Measurements from ENCODE around the gene ANKIB1.

Gene ANKIB1

GRCh38 chr7:92293896-92294590 is 48.3 kb downstream of the ANKIB1 start:
- no peak overlapping the region for H3K27ac ChIP-seq (ENCODE audit: low read depth in 2 of 2, low read length in 2 of 2)

GRCh38 chr7:92295391-92295790 is 49.6 kb downstream of the ANKIB1 start:
- Histone ChIP-seq H3K4me1 (ENCODE audit: control insufficient read depth in 2 of 2, insufficient read depth in 2 of 2, low read length in 2 of 2) (peaks cover 0 to 12% of the 10 kb centered on the region in 2 donors), H3K9ac (ENCODE audit: low read depth in 1 of 2, low read length in 2 of 2) (no peak overlapping the region), H3K36me3 (ENCODE audit: control insufficient read depth in 2 of 2, insufficient read depth in 2 of 2, low read length in 2 of 2) (no peaks in the 10 kb centered on the region), H3K27me3 (ENCODE audit: control insufficient read depth in 2 of 2, insufficient read depth in 2 of 2, low read length in 2 of 2) (no peaks in the 10 kb centered on the region), H3K9me3 (ENCODE audit: control insufficient read depth in 2 of 2, low read length in 2 of 2) (no peaks in the 10 kb centered on the region), H3K27ac (ENCODE audit: low read depth in 2 of 2, low read length in 2 of 2) (no peak overlapping the region), H3K4me3 (ENCODE audit: low read length in 2 of 2) (no peak overlapping the region)

More at GRCh38 chr7:92293896-92294590, 48.3 kb downstream of the ANKIB1 start:
- Histone ChIP-seq H3K27me3 (ENCODE audit: control insufficient read depth in 2 of 2, insufficient read depth in 2 of 2, low read length in 2 of 2) (no peaks in the 10 kb centered on the region), H3K9me3 (ENCODE audit: control insufficient read depth in 2 of 2, low read length in 2 of 2) (no peaks in the 10 kb centered on the region), H3K9ac (ENCODE audit: low read depth in 1 of 2, low read length in 2 of 2) (no peak overlapping the region), H3K4me3 (ENCODE audit: low read length in 2 of 2) (peak overlapping the region in 1 of 2 donors; percentile 37), H3K4me1 (ENCODE audit: control insufficient read depth in 2 of 2, insufficient read depth in 2 of 2, low read length in 2 of 2) (peaks cover 0 to 12% of the 10 kb centered on the region in 2 donors), H3K36me3 (ENCODE audit: control insufficient read depth in 2 of 2, insufficient read depth in 2 of 2, low read length in 2 of 2) (no peaks in the 10 kb centered on the region)

- Histone ChIP-seq H3K9me3 (ENCODE audit: control insufficient read depth in 2 of 2, low read length in 2 of 2) (no peaks in the 10 kb centered on the region), H3K4me1 (ENCODE audit: control insufficient read depth in 2 of 2, insufficient read depth in 2 of 2, low read length in 2 of 2) (peaks cover 0 to 12% of the 10 kb centered on the region in 2 donors), H3K4me3 (ENCODE audit: low read length in 2 of 2) (no peak overlapping the region), H3K27ac (ENCODE audit: low read depth in 2 of 2, low read length in 2 of 2) (no peak overlapping the region), H3K27me3 (ENCODE audit: control insufficient read depth in 2 of 2, insufficient read depth in 2 of 2, low read length in 2 of 2) (no peaks in the 10 kb centered on the region), H3K9ac (ENCODE audit: low read depth in 1 of 2, low read length in 2 of 2) (no peak overlapping the region), H3K36me3 (ENCODE audit: control insufficient read depth in 2 of 2, insufficient read depth in 2 of 2, low read length in 2 of 2) (no peaks in the 10 kb centered on the region)
These were observed 50.5 kb downstream of the ANKIB1 start for GRCh38 chr7:92296235-92296634.

GRCh38 chr7:92296880-92297445 is 51.2 kb downstream of the ANKIB1 start:
- H3K9ac ChIP-seq (ENCODE audit: low read depth in 1 of 2, low read length in 2 of 2), result no peak overlapping the region
- no peaks in the 10 kb centered on the region for H3K36me3 ChIP-seq (ENCODE audit: control insufficient read depth in 2 of 2, insufficient read depth in 2 of 2, low read length in 2 of 2)
- H3K27ac ChIP-seq (ENCODE audit: low read depth in 2 of 2, low read length in 2 of 2), result no peak overlapping the region
- H3K4me3 ChIP-seq (ENCODE audit: low read length in 2 of 2), result no peak overlapping the region
- H3K9me3 ChIP-seq (ENCODE audit: control insufficient read depth in 2 of 2, low read length in 2 of 2), result no peaks in the 10 kb centered on the region
- H3K4me1 ChIP-seq (ENCODE audit: control insufficient read depth in 2 of 2, insufficient read depth in 2 of 2, low read length in 2 of 2), result peaks cover 0 to 12% of the 10 kb centered on the region in 2 donors
- H3K27me3 ChIP-seq (ENCODE audit: control insufficient read depth in 2 of 2, insufficient read depth in 2 of 2, low read length in 2 of 2), result no peaks in the 10 kb centered on the region

- H3K4me1 ChIP-seq (ENCODE audit: control insufficient read depth in 2 of 2, insufficient read depth in 2 of 2, low read length in 2 of 2), result peaks cover 0 to 12% of the 10 kb centered on the region in 2 donors
- no peak overlapping the region for H3K9ac ChIP-seq (ENCODE audit: low read depth in 1 of 2, low read length in 2 of 2)
- H3K27me3 ChIP-seq (ENCODE audit: control insufficient read depth in 2 of 2, insufficient read depth in 2 of 2, low read length in 2 of 2), result no peaks in the 10 kb centered on the region
- H3K27ac ChIP-seq (ENCODE audit: low read depth in 2 of 2, low read length in 2 of 2), result no peak overlapping the region
- no peak overlapping the region for H3K4me3 ChIP-seq (ENCODE audit: low read length in 2 of 2)
- H3K9me3 ChIP-seq (ENCODE audit: control insufficient read depth in 2 of 2, low read length in 2 of 2), result no peaks in the 10 kb centered on the region
- no peaks in the 10 kb centered on the region for H3K36me3 ChIP-seq (ENCODE audit: control insufficient read depth in 2 of 2, insufficient read depth in 2 of 2, low read length in 2 of 2)
These were observed 52.0 kb downstream of the ANKIB1 start for GRCh38 chr7:92297736-92298135.

- Histone ChIP-seq H3K36me3 (ENCODE audit: control insufficient read depth in 2 of 2, insufficient read depth in 2 of 2, low read length in 2 of 2) (no peaks in the 10 kb centered on the region), H3K4me1 (ENCODE audit: control insufficient read depth in 2 of 2, insufficient read depth in 2 of 2, low read length in 2 of 2) (no peaks in the 10 kb centered on the region), H3K4me3 (ENCODE audit: low read length in 2 of 2) (no peak overlapping the region), H3K9me3 (ENCODE audit: control insufficient read depth in 2 of 2, low read length in 2 of 2) (no peaks in the 10 kb centered on the region), H3K27ac (ENCODE audit: low read depth in 2 of 2, low read length in 2 of 2) (no peak overlapping the region), H3K9ac (ENCODE audit: low read depth in 1 of 2, low read length in 2 of 2) (no peak overlapping the region), H3K27me3 (ENCODE audit: control insufficient read depth in 2 of 2, insufficient read depth in 2 of 2, low read length in 2 of 2) (no peaks in the 10 kb centered on the region)
These were observed 58.0 kb downstream of the ANKIB1 start for GRCh38 chr7:92303761-92304160.

GRCh38 chr7:92304406-92304893 is 58.7 kb downstream of the ANKIB1 start:
- Histone ChIP-seq H3K9me3 (ENCODE audit: control insufficient read depth in 2 of 2, low read length in 2 of 2) (no peaks in the 10 kb centered on the region), H3K9ac (ENCODE audit: low read depth in 1 of 2, low read length in 2 of 2) (no peak overlapping the region), H3K27ac (ENCODE audit: low read depth in 2 of 2, low read length in 2 of 2) (no peak overlapping the region), H3K4me3 (ENCODE audit: low read length in 2 of 2) (no peak overlapping the region), H3K27me3 (ENCODE audit: control insufficient read depth in 2 of 2, insufficient read depth in 2 of 2, low read length in 2 of 2) (no peaks in the 10 kb centered on the region), H3K36me3 (ENCODE audit: control insufficient read depth in 2 of 2, insufficient read depth in 2 of 2, low read length in 2 of 2) (no peaks in the 10 kb centered on the region), H3K4me1 (ENCODE audit: control insufficient read depth in 2 of 2, insufficient read depth in 2 of 2, low read length in 2 of 2) (no peaks in the 10 kb centered on the region)

- no peak overlapping the region for H3K27ac ChIP-seq (ENCODE audit: low read depth in 2 of 2, low read length in 2 of 2)
These were observed 60.4 kb downstream of the ANKIB1 start for GRCh38 chr7:92306153-92306552.

GRCh38 chr7:92313055-92313454 is 67.3 kb downstream of the ANKIB1 start:
- no peaks in the 10 kb centered on the region for H3K36me3 ChIP-seq (ENCODE audit: control insufficient read depth in 2 of 2, insufficient read depth in 2 of 2, low read length in 2 of 2)
- H3K27ac ChIP-seq (ENCODE audit: low read depth in 2 of 2, low read length in 2 of 2), result no peak overlapping the region
- H3K4me3 ChIP-seq (ENCODE audit: low read length in 2 of 2), result no peak overlapping the region
- H3K4me1 ChIP-seq (ENCODE audit: control insufficient read depth in 2 of 2, insufficient read depth in 2 of 2, low read length in 2 of 2), result no peaks in the 10 kb centered on the region
- no peak overlapping the region for H3K9ac ChIP-seq (ENCODE audit: low read depth in 1 of 2, low read length in 2 of 2)
- no peaks in the 10 kb centered on the region for H3K9me3 ChIP-seq (ENCODE audit: control insufficient read depth in 2 of 2, low read length in 2 of 2)
- H3K27me3 ChIP-seq (ENCODE audit: control insufficient read depth in 2 of 2, insufficient read depth in 2 of 2, low read length in 2 of 2), result no peaks in the 10 kb centered on the region

More at GRCh38 chr7:92306153-92306552, 60.4 kb downstream of the ANKIB1 start:
- Histone ChIP-seq H3K9ac (ENCODE audit: low read depth in 1 of 2, low read length in 2 of 2) (no peak overlapping the region), H3K4me1 (ENCODE audit: control insufficient read depth in 2 of 2, insufficient read depth in 2 of 2, low read length in 2 of 2) (no peaks in the 10 kb centered on the region), H3K27me3 (ENCODE audit: control insufficient read depth in 2 of 2, insufficient read depth in 2 of 2, low read length in 2 of 2) (no peaks in the 10 kb centered on the region), H3K9me3 (ENCODE audit: control insufficient read depth in 2 of 2, low read length in 2 of 2) (no peaks in the 10 kb centered on the region), H3K4me3 (ENCODE audit: low read length in 2 of 2) (no peak overlapping the region), H3K36me3 (ENCODE audit: control insufficient read depth in 2 of 2, insufficient read depth in 2 of 2, low read length in 2 of 2) (no peaks in the 10 kb centered on the region)

GRCh38 chr7:92319243-92319642 is 73.5 kb downstream of the ANKIB1 start:
- no peak overlapping the region for H3K9ac ChIP-seq (ENCODE audit: low read depth in 1 of 2, low read length in 2 of 2)
- H3K4me1 ChIP-seq (ENCODE audit: control insufficient read depth in 2 of 2, insufficient read depth in 2 of 2, low read length in 2 of 2), result no peaks in the 10 kb centered on the region
- H3K27me3 ChIP-seq (ENCODE audit: control insufficient read depth in 2 of 2, insufficient read depth in 2 of 2, low read length in 2 of 2), result no peaks in the 10 kb centered on the region
- H3K9me3 ChIP-seq (ENCODE audit: control insufficient read depth in 2 of 2, low read length in 2 of 2), result no peaks in the 10 kb centered on the region
- H3K27ac ChIP-seq (ENCODE audit: low read depth in 2 of 2, low read length in 2 of 2), result no peak overlapping the region
- H3K36me3 ChIP-seq (ENCODE audit: control insufficient read depth in 2 of 2, insufficient read depth in 2 of 2, low read length in 2 of 2), result peaks cover 3% of the 10 kb centered on the region in 2 donors
- no peak overlapping the region for H3K4me3 ChIP-seq (ENCODE audit: low read length in 2 of 2)

Data from mucosa of rectum (tissue), 2 donors.